HG03066 (cell line): ENCODE measurements around the gene MYL11.

Experiments used
- ATAC-seq: cut with Tn5 transposase; IDR thresholded peaks from one replicate; pipeline ENCODE4 v1.9.1; 2021; ENCODE audit warnings: low read depth; ENCODE audit not compliant: unreplicated experiment

The MYL11 gene

DNA sequence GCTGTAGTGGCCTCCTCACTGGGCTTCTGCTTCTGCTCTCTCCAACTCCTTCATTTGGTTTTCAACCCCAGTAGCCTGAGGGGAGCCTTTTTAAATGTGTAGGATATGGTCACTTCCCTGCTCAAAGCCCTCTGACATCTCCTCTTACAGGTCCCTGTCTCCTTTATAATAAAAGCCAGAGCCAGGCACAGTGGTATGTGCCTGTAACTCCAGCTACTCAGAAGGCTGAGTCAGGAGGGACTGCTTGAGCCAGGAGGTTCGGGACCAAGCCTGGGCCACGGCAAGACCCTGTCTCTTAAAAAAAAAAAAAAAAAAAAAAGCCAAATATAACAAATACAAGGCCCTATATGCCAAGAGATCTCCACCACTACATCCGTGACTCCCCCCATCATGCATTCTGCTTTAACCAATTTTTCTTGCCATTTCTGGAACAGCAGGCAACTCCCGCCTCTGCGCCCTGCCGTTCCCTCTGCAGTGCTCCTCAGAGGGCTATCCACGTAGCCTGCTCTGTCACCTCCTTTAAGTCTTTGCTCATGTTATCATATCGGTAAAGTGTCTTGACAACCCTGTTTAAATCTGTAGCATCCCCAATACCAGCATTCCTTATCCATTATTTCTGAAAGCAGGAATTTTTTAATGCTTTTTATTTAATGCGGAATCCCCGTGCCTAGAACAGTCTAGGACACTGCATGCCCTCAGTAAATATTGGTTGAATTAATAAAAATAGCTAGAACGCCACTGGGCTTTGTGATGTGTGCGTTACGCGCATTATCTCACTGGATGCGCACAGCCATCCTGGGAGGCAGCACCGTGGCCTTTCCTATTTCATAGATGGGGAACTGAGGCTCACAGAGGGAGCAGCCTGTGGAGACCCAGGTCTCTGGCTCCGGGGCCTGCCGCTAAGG is 42.3 kb downstream of the MYL11 start:
- no peak for ATAC-seq

- peak; percentile 56 for ATAC-seq
These were observed 43.1 kb downstream of the MYL11 start for GRCh38 chr16:30417529-30418349.

GRCh38 chr16:30418350-30419181 is 44.0 kb downstream of the MYL11 start:
- ATAC-seq: no peak

DNA sequence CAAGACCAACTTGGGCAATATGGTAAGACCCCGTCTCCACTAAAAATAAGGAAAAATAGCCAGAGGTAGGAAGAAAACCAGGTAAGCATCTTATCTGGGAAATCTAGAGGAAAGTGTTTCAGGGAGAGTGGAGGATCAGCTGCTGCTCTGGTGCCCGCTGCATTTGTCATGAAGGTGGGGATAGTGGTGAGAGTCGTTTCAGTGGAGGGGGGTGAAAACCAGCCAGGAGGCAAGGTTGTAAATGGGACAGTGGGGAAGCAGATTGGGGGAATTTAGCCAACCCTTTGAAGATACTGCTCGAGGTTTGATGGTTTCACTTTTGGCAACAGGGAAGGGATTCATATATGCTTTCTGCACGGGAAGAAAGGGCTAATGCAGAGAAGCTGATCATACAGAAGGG is 46.4 kb downstream of the MYL11 start:
- ATAC-seq: no peak
